Measurements from ENCODE around the gene CFAP77.

DNA sequence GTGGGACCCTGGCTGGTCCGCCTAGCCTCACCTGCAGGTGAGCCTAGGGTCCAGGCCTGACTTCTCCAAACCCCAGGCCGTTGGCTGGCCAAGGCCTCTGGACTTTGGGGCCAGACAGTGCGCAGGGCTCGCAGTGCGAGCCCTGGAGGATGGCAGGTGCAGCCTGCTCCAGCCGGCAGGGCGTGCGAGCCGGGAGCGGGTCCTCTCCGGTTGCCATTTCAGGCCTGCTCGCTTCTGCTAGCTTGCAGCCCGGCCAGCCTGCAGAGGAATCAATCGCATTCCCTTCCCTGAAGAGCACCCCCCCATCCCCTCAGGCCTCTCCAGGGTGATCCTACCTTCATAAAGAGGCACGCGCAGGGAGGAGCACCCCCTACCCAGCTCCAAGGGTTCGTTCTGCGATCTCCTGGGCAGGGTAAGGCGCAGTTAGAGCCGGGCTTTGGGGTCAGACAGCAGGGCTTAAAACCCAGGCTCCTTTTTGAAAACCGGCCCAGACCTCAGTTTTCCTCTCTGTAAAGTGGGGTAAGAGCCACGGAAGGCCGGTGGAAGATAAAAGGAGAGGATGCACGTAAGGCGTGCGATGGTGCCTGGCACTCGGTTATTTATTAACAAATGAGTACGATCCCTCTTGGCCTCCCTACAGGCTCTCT lies 178.6 kb downstream of the CFAP77 start:
- TF ChIP-seq, protein P1, sequence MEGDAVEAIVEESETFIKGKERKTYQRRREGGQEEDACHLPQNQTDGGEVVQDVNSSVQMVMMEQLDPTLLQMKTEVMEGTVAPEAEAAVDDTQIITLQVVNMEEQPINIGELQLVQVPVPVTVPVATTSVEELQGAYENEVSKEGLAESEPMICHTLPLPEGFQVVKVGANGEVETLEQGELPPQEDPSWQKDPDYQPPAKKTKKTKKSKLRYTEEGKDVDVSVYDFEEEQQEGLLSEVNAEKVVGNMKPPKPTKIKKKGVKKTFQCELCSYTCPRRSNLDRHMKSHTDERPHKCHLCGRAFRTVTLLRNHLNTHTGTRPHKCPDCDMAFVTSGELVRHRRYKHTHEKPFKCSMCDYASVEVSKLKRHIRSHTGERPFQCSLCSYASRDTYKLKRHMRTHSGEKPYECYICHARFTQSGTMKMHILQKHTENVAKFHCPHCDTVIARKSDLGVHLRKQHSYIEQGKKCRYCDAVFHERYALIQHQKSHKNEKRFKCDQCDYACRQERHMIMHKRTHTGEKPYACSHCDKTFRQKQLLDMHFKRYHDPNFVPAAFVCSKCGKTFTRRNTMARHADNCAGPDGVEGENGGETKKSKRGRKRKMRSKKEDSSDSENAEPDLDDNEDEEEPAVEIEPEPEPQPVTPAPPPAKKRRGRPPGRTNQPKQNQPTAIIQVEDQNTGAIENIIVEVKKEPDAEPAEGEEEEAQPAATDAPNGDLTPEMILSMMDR (IDR thresholded peaks at IDR 0.05), result no peak
- no peak for TF ChIP-seq POLR2A (IDR thresholded peaks at IDR 0.05)
